ENCODE results near the gene ACOX2. TPM values are rescaled to one million over a fixed set of nuclear protein-coding genes. Genes with fewer than 3 reads are reported as not detected.

ACOX2 gene
- total and polyA plus RNA-seq, 10 of the 15 experiments (the other 5 are each of a cell fraction or from before 2014, with no cell fraction given) = 0.72 TPM; not detected in 9

- FAIRE-seq (no peak), ATAC-seq (no peak), DNase-seq (ENCODE audit: low read depth, low spot score) (no peak)
- Histone ChIP-seq H3K36me3 (ENCODE audit: control insufficient read depth in 2 of 2, insufficient read depth in 2 of 2, low read length in 1 of 2) (no peaks in the 10 kb centered on the region), H3K4me1 (ENCODE audit: control insufficient read depth, insufficient read depth, low read length) (0 out of 2 replicates have a peak, but pooled peaks cover 3% of the 10 kb centered on the region), H2AFZ (ENCODE audit: control insufficient read depth, low read depth, low read length) (no peak overlapping the region), H3K79me2 (ENCODE audit: control insufficient read depth, insufficient read depth, low read length) (no peaks in the 10 kb centered on the region), H3K9ac (ENCODE audit: control insufficient read depth, insufficient read depth, low read length) (no peak overlapping the region), H4K20me1 (ENCODE audit: control insufficient read depth, insufficient read depth) (no peaks in the 10 kb centered on the region), H3K4me3 (no peak overlapping the region), H3K27ac (ENCODE audit: control insufficient read depth, insufficient read depth) (no peak overlapping the region), H3K4me2 (ENCODE audit: control insufficient read depth, insufficient read depth) (no peak overlapping the region), H3K27me3 (replicated peaks in 1 of 2; ENCODE audit: control insufficient read depth in 2 of 2, insufficient read depth in 2 of 2, low read length in 1 of 2) (no peaks in the 10 kb centered on the region; a peak in 1 of 4 replicates), H3K9me3 (replicated peaks; ENCODE audit: control insufficient read depth, insufficient read depth, low read length) (no peaks in the 10 kb centered on the region)
- intact Hi-C loops (cut with micrococcal nuclease; ENCODE audit: unreplicated experiment) = no loop called here
- in situ Hi-C loops (cut with MboI) = loop anchor here (5.0 kb wide), 1 partner anchor 54 kb away; no protein-coding TSS in a partner anchor
- TF ChIP-seq ZNF24 (IDR thresholded peaks at IDR 0.05) = no peak
- TF ChIP-seq USF1 (IDR thresholded peaks at IDR 0.05; ENCODE audit: borderline replicate concordance, extremely low read length, insufficient read depth, low read depth, low read length) = no peak
- no peak for TF ChIP-seq ZNF274 (IDR thresholded peaks at IDR 0.05; ENCODE audit: insufficient read depth, insufficient read length)
- no peak for TF ChIP-seq JUND (IDR thresholded peaks at IDR 0.05; ENCODE audit: low read depth, low read length)
- 18% methylated on average over 6 of the region's 6 CpGs for WGBS (ENCODE audit: insufficient coverage, insufficient replicate concordance, low lambda C conversion rate, missing lambda C conversion rate)
- ChIA-PET SMC1A (ENCODE audit: uncharacterized antibody, unreplicated experiment) (interaction anchor here (1.1 to 1.4 kb wide), 2 partner anchors 9 to 10 kb away, joined by 3 read pairs; no protein-coding TSS in a partner anchor), POLR2A (no interaction called here), RAD21 (ENCODE audit: unreplicated experiment) (interaction anchor here (0.5 kb wide), 1 partner anchor 615 kb away, joined by 4 read pairs; no protein-coding TSS in a partner anchor), CTCF (interaction anchor here (10.4 kb wide), 1 partner anchor 56 kb away, joined by 243 read pairs; no protein-coding TSS in a partner anchor)
- no TSS peak for BruUV-seq (replicated peaks)
Observed at GRCh38 chr3:58573640-58574039, 36.6 kb upstream of the ACOX2 start.

GRCh38 chr3:58572634-58573230 is 35.7 kb upstream of the ACOX2 start:
- FAIRE-seq (no peak), ATAC-seq (no peak), DNase-seq (ENCODE audit: low read depth, low spot score) (no peak)
- H3K4me2 ChIP-seq (ENCODE audit: control insufficient read depth, insufficient read depth) = no peak overlapping the region
- RAD21 ChIA-PET (ENCODE audit: unreplicated experiment) = interaction anchor here (0.5 kb wide), 1 partner anchor 614 kb away, joined by 4 read pairs; no protein-coding TSS in a partner anchor
- in situ Hi-C loops (cut with MboI) = loop anchor here (5.0 kb wide), 1 partner anchor 55 kb away; no protein-coding TSS in a partner anchor
- POLR2A ChIA-PET = no interaction called here
- no peak overlapping the region for H3K9ac ChIP-seq (ENCODE audit: control insufficient read depth, insufficient read depth, low read length)
- no peaks in the 10 kb centered on the region for H3K79me2 ChIP-seq (ENCODE audit: control insufficient read depth, insufficient read depth, low read length)
- no peak overlapping the region for H3K4me3 ChIP-seq
- no peaks in the 10 kb centered on the region for H3K9me3 ChIP-seq (replicated peaks; ENCODE audit: control insufficient read depth, insufficient read depth, low read length)
- H4K20me1 ChIP-seq (ENCODE audit: control insufficient read depth, insufficient read depth) = no peaks in the 10 kb centered on the region
- no TSS peak for BruUV-seq (replicated peaks)
- no peak overlapping the region for H3K27ac ChIP-seq (ENCODE audit: control insufficient read depth, insufficient read depth)
- CTCF ChIA-PET = interaction anchor here (10.4 kb wide), 1 partner anchor 57 kb away, joined by 243 read pairs; no protein-coding TSS in a partner anchor
- 0 out of 2 replicates have a peak, but pooled peaks cover 3% of the 10 kb centered on the region for H3K4me1 ChIP-seq (ENCODE audit: control insufficient read depth, insufficient read depth, low read length)
- intact Hi-C loops (cut with micrococcal nuclease; ENCODE audit: unreplicated experiment) = no loop called here
- H3K27me3 ChIP-seq (replicated peaks in 1 of 2; ENCODE audit: control insufficient read depth in 2 of 2, insufficient read depth in 2 of 2, low read length in 1 of 2) = no peaks in the 10 kb centered on the region; a peak in 1 of 4 replicates
- no peak overlapping the region for H2AFZ ChIP-seq (ENCODE audit: control insufficient read depth, low read depth, low read length)
- 42% methylated on average over 7 of the region's 7 CpGs for WGBS (ENCODE audit: insufficient coverage, insufficient replicate concordance, low lambda C conversion rate, missing lambda C conversion rate)
- SMC1A ChIA-PET (ENCODE audit: uncharacterized antibody, unreplicated experiment) = interaction anchor here (0.6 to 6.2 kb wide), 3 partner anchors 59 to 256 kb away, joined by 3 to 54 read pairs (median 3); no protein-coding TSS in a partner anchor
- H3K36me3 ChIP-seq (ENCODE audit: control insufficient read depth in 2 of 2, insufficient read depth in 2 of 2, low read length in 1 of 2) = no peaks in the 10 kb centered on the region
- no peak for TF ChIP-seq ATF7 (IDR thresholded peaks at IDR 0.05; ENCODE audit: low read depth)
- no peak for TF ChIP-seq TCF12 (IDR thresholded peaks at IDR 0.05; ENCODE audit: low read depth, low read length)
- no peak for TF ChIP-seq NRF1 (conservative IDR thresholded peaks at IDR 0.05; ENCODE audit: low read depth, low read length)
- TF ChIP-seq NFIC (IDR thresholded peaks at IDR 0.05; ENCODE audit: low read depth, low read length) = no peak
- no peak for TF ChIP-seq USF1 (IDR thresholded peaks at IDR 0.05; ENCODE audit: borderline replicate concordance, extremely low read length, insufficient read depth, low read depth, low read length)
- no peak for TF ChIP-seq PAX5 (IDR thresholded peaks at IDR 0.05; ENCODE audit: borderline replicate concordance, low read depth, low read length)
- TF ChIP-seq NFXL1 (IDR thresholded peaks at IDR 0.05; ENCODE audit: borderline replicate concordance) = no peak
- no peak for TF ChIP-seq ZBTB11 (CRISPR knock-in tag; IDR thresholded peaks at IDR 0.05)
